HG03442 (cell line): Measurements from ENCODE around the gene HOXA3.

Experiments
- ATAC-seq: cut with Tn5 transposase; IDR thresholded peaks from one replicate; pipeline ENCODE4 v1.9.1; 2021; ENCODE audit warnings: mild to moderate bottlenecking, moderate library complexity; ENCODE audit not compliant: unreplicated experiment

The HOXA3 gene

DNA sequence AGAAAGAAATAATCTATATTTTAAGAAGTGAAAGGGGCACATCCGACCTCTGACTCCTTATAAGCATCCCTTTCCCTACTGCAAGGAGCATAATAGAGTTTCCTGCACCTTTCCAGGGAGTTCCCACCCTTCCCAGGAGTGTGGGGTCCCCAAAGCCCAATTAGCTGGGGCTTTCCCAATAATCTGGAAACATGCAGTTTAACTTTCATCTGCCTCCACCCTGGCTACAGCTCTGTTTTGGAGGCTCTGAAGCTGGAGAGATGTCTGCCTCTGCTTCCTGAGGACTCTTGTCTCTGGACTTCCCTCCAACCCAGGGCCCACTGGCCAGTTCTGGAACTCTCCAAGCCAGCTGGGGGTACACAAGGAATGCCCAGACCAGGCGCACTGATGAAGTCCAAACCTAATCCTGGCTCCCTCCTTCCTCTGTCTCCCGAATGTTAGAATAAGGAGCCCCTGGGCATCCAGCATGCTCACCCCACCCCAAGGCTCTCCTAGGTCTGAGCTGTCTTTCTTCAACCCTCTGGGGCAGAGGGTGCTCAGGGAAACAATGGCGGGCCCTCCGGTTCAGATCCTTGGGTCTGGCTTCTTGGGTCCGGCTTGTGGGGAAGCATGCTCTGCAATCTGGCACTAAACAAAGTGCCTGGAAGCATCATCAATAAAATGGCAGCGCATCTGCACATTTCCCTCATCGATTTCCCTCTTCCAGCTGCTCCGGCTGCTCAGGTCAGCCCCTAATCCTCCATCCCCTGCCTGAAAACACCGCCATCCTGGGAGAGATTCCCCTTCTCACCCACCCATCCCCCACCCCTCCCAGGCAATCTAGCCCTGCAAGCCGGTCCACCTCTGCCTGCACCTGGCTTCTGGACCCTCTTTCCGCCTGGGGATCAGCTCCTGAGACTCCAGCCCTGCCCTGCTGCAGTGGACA is 35.2 kb downstream of the HOXA3 start:
- ATAC-seq, result no peak

DNA sequence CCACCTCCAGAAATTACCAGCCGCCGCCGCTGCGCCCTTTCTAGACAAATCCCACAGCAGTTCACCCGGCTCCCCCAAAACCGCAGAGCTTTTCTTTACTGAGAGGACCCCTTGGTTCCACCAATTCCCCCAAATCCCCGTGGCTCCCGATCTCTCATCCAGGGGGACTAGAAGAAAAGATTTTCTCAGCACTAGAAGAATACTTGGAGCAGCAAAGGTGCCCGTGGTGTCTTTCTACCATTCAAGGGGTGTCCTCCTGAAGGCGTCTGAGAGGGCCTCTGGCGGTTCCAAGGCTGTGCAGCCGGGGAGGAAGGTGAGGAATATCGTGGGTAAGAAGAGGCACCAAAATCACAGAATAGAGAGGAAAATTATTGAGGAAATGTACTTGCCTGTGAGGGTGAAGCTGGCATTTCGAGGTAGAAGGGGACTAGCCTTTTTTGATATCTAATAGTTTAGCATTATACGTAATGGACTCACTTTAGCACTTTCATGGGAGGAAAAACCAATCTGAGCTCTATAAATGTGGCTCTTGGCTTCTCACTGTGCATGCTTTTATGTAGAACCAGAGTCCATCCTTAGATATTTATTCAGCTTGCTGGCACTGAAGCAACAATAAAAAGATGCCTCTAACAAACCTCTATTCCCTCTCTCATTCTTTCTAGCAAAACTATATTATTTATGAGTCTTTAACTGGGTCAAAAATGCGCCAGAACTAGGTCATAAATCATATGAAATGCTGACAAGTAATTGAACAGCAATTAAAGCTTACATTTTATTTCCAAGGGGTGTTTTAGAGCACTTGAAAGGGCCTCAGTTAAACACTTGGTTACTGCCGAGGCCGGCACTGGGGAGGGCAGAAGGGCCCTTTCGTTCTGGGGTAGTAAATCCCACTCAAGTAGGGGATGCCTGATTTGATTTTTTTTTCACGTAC is 36.1 kb downstream of the HOXA3 start:
- ATAC-seq, result no peak

DNA sequence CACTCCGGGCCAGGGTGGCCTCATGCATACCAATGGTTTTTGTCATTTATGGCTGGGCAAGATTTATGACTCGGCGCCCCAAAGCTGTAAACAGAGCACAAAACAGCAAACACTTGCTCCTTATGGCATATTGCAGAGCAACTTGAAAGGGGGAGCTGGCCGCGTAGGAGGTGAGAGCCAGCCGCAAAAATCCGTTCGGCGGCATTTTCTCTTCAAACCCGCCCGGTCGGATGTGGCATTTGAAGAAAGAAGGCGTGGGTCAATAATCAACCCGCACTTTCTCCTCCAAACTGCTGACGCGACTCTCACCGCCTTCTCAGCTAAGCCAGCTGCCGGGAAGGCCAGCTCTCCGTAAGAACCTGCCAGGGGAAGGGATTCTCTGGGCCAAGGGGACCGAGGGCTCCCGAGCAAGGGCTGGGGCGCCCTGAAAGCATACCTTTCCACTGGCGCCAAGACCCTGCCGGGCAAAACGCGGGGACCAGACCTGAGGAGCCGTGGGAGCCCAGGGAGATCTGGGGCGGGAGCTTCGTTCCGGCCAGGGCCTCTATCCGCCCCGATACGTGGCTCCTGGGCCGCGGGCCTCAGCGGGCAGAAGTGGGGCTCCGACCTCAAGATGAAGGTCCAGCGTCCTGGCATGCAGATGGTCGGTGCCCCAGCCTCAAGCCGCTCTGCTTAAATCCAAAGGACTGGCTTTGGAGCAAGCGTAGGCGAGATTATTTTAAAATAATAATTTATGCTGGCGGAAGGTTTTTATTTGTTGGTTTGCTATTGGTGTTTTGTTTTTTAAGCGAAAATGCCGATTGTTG is 37.0 kb downstream of the HOXA3 start:
- ATAC-seq, result no peak

DNA sequence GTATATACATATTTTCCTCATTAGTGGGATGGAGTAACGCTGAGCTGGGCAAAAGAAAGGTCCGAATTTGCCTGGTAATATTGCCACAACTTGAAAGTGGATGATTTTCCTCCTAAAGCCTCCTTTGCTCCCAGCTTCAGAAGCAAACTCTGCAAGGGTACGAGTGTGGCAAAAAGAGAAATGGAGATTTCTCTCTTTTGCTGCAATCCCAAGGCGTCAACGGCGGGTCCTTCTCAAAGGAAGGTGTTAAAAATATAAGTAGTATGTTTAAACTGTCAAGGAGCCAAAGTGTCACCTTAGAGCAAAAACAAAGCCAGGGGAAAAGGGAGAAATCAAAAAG is 37.5 kb downstream of the HOXA3 start:
- no peak for ATAC-seq

DNA sequence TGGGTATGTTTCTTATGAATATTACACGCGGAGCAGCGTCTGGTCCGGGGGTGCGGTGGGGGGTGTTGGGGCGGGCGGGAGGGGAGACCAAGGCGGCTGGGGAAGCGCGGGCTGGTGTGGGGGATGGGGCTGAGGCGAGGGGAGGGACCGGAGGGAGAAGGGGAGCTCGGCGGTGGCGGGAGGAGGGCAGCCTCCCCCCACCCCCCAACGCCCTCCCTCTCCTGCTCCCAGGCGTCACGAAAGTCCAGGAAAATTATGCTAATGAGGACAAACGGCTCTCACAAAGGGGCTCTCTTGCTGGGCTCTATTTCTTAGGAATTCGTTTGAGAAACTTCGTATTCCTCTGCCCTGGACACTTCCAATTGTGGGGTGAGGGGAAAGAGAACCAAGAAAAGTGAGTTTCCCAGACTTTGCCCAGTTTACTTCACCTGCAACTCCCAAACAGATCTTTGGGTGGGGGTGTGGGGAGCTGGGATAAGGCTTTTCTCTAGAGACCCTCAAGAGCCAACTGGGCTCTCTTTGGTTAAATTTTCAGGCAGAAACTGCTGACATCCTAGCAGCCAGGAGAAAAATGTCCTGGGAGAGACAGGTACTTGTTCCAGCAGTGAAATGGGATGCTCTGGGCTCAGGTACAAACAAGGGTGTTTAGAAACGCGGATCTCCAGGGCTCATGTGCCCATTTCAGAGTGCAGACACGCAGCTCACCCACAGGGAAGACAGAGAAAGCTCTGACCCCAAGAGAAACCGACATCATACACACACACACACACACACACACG is 38.2 kb downstream of the HOXA3 start:
- no peak for ATAC-seq

DNA sequence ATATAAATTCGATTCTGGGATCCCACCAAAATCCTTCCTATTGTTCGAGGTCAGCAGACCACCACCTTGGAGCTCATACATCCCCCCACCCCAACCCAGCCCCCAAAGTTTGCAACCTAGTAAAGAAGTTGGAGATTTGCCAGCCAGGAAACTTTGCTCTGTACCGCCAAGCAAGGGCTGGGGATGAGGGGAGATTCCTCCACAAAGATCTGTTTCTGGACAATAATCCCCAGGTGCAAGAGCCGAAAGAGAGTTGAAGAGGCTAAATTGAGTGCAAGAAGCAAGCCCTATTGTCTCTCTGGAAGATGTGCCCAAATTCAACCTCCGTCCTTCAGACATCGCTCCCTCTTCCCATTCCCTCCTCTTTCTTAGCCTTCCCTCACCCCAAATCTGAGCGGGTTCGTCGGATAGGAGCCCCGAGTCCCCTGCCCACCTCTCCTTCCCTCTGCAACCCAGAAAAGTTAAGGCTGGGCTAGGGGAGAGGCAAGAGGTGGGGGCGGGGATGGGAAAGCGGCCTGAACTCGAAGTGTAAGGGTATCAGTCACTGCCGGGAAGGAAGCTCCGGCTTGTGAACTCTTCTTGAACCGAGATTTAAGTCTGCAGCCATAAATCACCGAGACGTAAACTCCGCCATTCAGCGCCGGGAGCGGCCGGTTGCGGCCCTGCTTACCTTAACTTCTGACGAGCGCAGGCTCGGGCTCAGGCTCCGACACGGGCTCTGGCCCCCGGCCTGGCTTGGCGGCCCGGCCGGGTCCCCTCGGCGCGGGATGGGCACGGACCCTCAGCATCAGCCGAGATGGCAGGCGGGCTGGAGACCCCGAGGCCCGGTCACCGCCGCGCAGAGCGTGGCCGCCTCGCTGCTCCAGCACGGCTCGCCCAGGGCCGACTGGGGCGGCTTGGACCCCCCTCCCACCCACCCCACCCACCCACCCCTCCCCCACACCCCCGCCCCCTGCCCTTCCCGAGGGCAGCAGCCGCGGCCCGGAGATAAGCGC is 39.1 kb downstream of the HOXA3 start:
- ATAC-seq, result no peak

DNA sequence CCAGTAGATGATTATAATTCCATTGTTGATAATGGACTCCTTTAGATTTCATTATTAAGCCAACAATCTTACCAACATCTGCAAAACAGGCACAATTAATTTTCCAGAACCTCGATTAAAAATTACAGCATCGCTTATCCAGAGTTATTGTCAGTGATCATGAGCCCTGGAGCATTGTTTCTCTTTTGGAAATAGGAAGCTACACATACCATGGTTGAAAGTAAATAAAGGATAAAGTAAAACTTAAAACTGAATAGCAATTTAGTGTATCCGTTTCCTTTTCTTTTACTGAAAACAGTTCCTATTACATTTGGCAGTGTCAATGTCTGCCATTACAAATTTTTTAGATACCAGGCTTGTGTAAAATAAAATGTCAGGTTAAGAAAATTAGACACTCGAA is 40.0 kb downstream of the HOXA3 start:
- ATAC-seq, result no peak

DNA sequence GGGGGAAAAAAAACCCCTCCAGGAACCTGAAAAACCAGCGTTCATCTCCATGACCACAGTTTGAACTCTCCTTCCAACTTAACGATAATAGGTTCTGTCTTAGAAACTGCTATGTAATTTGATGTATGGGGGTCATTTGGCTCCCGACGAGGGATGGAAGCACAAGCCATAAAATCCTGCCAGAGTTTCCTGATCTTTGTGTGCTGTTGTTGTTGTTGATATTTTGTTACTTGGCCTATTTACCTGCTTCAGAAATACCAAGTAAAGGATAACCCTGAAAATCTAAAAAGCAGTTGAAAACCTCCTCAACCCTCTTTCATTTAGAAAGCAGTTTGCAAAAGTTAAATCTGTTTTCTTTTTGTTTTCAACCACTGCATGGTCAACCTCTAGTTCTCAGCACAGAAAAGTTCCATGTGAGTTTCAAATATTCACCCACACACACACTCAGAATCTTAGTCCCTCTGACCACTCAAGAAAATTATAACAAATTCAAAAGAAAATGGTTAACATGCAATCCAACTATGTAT is 40.6 kb downstream of the HOXA3 start:
- no peak for ATAC-seq

DNA sequence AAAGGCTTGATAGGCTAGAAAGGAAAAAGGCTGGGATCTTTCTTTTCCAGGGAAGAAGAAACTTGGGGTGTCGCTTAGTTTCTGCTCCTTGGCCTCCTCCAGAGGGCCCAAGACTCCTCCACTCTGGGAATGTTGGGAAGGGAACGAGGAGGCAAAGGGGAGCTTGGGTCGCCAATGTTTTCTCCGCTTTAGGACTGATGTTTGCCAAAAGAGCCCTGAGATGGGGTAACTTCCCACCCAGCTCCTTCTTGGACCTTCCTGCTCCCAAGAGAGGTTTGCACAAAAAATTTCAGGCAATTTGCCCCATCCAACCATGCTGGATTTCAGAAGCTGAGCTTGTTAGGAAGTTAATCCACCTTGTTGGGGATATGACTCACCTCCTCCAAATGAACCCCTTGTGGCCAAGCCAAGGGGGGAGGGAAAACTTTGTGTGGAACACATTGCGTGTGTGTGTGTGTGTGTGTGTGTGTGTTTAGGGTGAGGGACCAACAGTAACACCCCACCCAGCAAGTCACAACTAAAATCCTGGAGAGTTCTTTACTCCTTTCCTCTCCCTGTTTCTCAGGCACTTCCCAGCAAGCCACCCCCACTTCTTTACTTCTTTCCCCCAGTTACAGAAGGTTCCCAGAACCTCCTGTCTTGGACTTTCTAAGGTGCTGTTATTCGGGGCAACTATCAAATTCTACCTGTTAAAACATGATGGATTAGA is 41.2 kb downstream of the HOXA3 start:
- no peak for ATAC-seq

DNA sequence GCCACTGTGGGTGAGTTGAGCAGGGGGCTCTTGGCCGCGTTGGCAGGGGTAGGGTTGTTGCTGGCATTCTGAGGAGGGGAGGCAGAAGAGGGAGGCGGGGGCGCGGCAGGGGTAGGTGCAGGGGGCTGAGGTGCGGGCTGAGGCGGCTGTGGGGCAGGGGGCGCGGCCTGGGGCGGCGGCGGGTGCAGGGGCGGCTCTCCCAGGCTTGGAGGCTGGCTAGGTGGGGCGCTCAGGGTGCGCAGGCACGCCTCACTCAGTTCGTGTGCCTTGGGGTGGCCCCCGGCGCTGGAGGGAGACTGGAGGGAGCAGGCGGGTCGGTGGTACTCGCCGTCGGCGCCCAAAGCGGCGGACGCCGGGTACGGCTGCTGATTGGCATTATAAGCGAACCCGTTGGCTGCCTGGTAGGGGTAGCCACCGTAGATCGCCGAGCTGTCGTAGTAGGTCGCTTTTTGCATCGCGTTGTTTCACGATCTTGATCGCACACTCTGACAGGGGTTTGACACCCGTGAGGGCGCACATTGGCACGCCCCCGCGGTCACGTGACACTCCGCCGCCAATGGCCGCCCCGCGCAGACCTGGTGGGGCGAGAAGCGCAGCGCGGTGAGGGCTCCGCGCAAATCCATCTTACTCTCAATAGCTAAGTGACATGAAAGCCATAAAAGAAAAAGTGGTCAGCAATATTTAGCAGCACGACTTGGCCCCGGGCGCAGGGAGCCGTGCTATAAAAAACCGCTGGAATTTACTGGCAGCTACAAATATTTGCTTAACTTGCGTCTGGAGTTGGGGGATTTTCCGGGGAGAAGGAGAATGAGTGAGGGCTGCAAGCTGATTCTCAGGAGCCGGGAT is 42.0 kb downstream of the HOXA3 start:
- no peak for ATAC-seq

DNA sequence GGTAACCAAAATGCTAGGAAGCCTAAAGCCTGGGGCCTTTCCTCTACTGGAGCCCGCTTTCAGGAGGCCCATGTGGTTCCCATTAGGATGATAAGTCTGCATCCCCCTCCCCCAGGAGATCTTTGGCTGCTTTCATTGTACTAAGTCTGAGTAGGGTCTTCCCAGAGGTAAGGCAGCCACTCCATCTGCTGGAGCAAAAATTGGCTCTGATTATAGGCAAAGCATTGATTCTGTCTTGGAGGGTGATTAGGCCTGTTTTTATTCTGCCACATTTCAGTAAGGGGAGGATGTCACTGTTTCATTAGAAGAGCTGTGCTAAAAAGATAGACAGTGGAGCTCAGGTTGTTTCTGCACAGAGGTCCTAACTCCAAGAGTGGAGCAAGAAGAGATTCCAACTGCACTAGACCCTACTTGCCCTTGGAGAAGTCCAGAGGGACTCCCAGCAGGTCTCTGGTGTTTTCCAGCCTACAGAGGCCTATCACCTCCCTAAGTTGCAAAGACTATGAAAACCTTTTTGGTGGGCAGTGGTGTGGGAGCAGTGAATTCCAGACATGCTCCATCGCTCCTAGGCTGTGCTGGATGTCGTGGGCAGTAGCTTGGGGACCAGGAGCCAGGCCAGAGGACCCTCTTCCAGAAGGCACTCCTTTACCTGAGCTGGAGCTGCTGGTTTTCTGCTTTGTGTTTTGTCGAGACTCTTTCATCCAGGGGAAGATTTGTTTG is 42.8 kb downstream of the HOXA3 start:
- no peak for ATAC-seq

DNA sequence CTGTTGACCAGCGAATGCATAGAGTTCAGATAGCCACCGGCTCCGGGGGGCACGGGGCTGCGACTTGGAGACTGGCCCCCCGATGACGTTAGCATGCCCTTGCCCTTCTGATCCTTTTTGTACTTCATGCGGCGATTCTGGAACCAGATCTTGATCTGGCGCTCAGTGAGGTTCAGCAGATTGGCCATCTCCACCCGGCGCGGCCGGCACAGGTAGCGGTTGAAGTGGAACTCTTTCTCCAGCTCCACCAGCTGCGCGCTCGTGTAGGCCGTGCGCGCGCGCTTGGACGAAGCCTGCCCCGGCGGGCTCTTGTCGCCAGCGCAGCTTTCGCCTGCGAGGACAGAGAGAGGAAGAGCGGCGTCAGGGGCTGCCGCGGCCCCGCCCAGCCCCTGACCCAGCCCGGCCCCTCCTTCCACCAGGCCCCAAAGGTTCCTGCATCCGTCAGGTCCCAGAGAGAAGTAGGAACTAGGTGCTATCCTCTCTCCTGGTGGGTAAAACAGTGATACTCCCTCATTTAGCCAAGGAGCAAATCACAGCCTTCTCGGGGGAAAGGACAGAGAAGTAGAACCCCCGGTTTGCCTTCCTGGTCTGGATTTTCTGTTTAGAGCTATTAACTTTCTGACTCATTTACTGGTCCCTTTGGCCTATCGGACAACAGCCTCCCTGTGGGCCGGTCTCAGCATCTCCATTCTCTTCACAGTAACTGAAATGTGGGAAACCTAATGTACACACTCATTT is 43.8 kb downstream of the HOXA3 start:
- no peak for ATAC-seq

DNA sequence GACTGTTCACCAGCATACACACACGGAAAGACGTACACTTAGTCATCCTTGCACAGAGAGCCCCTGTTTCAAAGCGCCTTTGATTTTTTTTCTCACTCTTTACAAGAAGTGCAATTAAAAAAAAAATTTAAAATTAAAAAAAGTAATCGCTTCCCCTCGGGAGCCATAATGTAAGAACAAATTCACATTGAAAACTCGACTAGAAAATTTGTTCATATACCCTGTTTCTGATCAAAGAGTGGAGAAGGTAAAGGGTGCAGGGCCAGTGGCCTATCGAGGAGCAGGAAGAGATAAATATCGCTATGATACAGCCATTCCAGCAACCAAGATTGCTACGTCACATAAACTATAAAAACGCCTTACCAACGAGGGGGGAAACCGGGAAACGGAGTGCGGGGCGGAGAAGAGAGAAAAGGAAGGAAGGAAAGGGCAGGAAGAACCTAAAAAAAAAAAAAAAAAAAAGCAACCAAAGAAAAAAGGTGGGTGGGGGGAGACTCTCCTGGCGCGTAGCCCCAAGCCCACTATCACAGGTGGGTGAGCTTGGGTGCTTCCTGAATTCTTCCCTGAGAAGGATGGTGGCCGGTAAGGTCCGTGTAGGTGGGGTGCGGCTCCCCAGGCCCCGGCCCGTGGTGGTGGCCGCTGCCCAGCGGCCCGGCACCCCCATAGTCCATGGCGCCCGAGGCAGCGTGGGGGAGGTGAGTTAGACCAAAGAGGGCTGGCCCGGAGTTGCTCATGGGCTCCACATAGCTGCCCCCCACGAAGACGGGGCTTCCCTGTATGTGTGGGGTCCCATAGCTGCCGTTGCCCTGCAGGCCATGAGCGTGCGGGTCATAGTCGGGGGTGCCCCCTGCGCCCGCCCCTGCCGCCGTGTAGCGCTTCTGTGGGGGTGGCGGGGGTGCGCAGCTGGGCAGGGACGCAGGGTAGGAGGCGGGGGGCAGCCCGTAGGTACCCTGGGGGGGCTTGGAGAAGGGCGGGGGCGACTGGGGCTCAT is 44.7 kb downstream of the HOXA3 start:
- ATAC-seq, result no peak

DNA sequence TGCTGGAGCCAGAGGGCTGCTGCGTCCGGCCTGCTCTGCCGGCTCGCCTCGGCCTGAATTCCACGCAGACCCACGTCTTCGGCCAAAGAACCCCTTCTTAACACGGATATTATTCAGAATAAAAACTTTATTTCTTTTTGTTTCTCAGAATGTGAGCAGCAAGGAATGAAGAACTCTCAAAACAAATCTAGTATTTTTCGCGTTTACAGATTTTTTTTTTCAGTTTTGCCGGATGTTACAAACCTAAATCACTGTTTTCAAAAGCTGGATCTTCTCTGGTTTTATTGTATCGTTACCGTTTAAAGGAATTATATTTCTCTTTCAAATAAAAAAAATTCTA is 45.5 kb downstream of the HOXA3 start:
- ATAC-seq, result no peak
